OCI-LY7 (cell line): ENCODE data around the gene GDPD4.

Source experiments
- CTCF ChIP-seq: fragments of 200-600 bp; sonication (generic); conservative IDR thresholded peaks from 2 replicates; pipeline ENCODE4 v1.5.1; 2014; ENCODE audit warnings: mild to moderate bottlenecking, antibody characterized with exemption, low read length, moderate library complexity, mixed read lengths
- EZH2phosphoT487 ChIP-seq: fragments of 200-600 bp; sonication (generic); IDR thresholded peaks from 2 replicates; pipeline ENCODE4 v1.6.1; 2018; ENCODE audit warnings: low read depth, borderline replicate concordance, mild to moderate bottlenecking, mixed run types, antibody characterized with exemption, low read length, moderate library complexity, mixed read lengths

GRCh38 chr11:77174559-77174958 lies 126.9 kb downstream of the GDPD4 start:
- TF ChIP-seq CTCF (no peak), EZH2phosphoT487 (no peak)
